Naive thymus-derived CD4-positive, alpha-beta T cell (primary cell): ENCODE results near the gene H6PD. TPM values are rescaled to one million over a fixed set of nuclear protein-coding genes. Genes with fewer than 3 reads are reported as not detected.

Experiments used
- ATAC-seq: fragments of 150-1000 bp; cut with Tn5 transposase; 2 replicates; pipeline ENCODE4 v1.10.0; 2021; ENCODE audit warnings: mild to moderate bottlenecking, moderate library complexity
- CTCF ChIA-PET: fragments of 350-600 bp; sonication (Branson Sonifier 250); formaldehyde crosslinking; loops from one replicate; lab custom pipeline; 2021; ENCODE audit warnings: antibody characterized with exemption; lab: Charles Lee
- POLR2A ChIA-PET: fragments of 350-600 bp; sonication (Branson Sonifier 250); formaldehyde crosslinking; loops from one replicate; lab custom pipeline; 2021; ENCODE audit warnings: antibody characterized with exemption, inconsistent platforms; lab: Charles Lee
- DNase-seq, 9 donors: peaks; one replicate each; pipeline versions ENCODE4 v3.0.0 to v3.0.0-alpha.2; 2020 to 2022; ENCODE audit warnings: mixed read lengths in 1 of 9
- H3K27ac ChIP-seq: one replicate; pipeline ENCODE4 v1.7.0; 2013; ENCODE audit warnings: mild to moderate bottlenecking, low read depth, low read length, moderate library complexity
- H3K27me3 ChIP-seq, 2 donors: one replicate each; pipeline ENCODE4 v1.7.0; 2013; ENCODE audit warnings: low read length in 2 of 2, mild to moderate bottlenecking in 2 of 2, moderate library complexity in 2 of 2; ENCODE audit not compliant: control insufficient read depth in 2 of 2, insufficient read depth in 2 of 2
- H3K36me3 ChIP-seq, 3 experiments: 1 replicate in 2 of 3; 2 replicates in 1 of 3; pipeline ENCODE4 v1.7.0; 2013; ENCODE audit warnings: low read length in 3 of 3, mild to moderate bottlenecking in 3 of 3, moderate library complexity in 1 of 3; ENCODE audit not compliant: insufficient read depth in 3 of 3, control insufficient read depth in 2 of 3
- H3K4me1 ChIP-seq, 2 donors: one replicate each; pipeline ENCODE4 v1.7.0; 2013; ENCODE audit warnings: low read length in 2 of 2, mild to moderate bottlenecking in 2 of 2, moderate library complexity in 1 of 2; ENCODE audit not compliant: control insufficient read depth in 2 of 2, insufficient read depth in 2 of 2
- H3K4me3 ChIP-seq: 2 replicates; pipeline ENCODE4 v1.7.0; 2013; ENCODE audit warnings: mild to moderate bottlenecking, low read length
- H3K9me3 ChIP-seq, 3 experiments: 1 replicate in 2 of 3; 2 replicates in 1 of 3; pipeline ENCODE4 v1.7.0; 2013; ENCODE audit warnings: low read length in 3 of 3; ENCODE audit not compliant: control insufficient read depth in 2 of 3
- H3K27ac Mint-ChIP-seq, 9 donors: one replicate each; pipeline ENCODE4 v1.8.0; 2020 to 2022; ENCODE audit warnings: mixed read lengths in 9 of 9, mild to moderate bottlenecking in 8 of 9, moderate library complexity in 5 of 9, inconsistent platforms in 2 of 9
- H3K27me3 Mint-ChIP-seq, 5 donors: one replicate each; pipeline ENCODE4 v1.8.0; 2021 to 2022; ENCODE audit warnings: mixed read lengths in 5 of 5, mild to moderate bottlenecking in 1 of 5
- H3K36me3 Mint-ChIP-seq, 5 donors: one replicate each; pipeline ENCODE4 v1.8.0; 2020 to 2022; ENCODE audit warnings: mixed read lengths in 5 of 5, mild to moderate bottlenecking in 3 of 5, inconsistent platforms in 1 of 5
- H3K4me1 Mint-ChIP-seq, 7 donors: one replicate each; pipeline ENCODE4 v1.8.0; 2020 to 2022; ENCODE audit warnings: mixed read lengths in 7 of 7, mild to moderate bottlenecking in 3 of 7, inconsistent platforms in 1 of 7
- H3K4me3 Mint-ChIP-seq, 10 donors: one replicate each; pipeline ENCODE4 v1.8.0; 2020 to 2022; ENCODE audit warnings: mild to moderate bottlenecking in 10 of 10, mixed read lengths in 10 of 10, moderate library complexity in 6 of 10, inconsistent platforms in 2 of 10
- H3K9me3 Mint-ChIP-seq, 11 donors: one replicate each; pipeline ENCODE4 v1.8.0; 2020 to 2022; ENCODE audit warnings: mixed read lengths in 11 of 11, mild to moderate bottlenecking in 4 of 11, inconsistent platforms in 1 of 11, moderate library complexity in 1 of 11
- intact Hi-C, 2 donors: fragments of 100-400 bp; cut with micrococcal nuclease; formaldehyde crosslinking; loops; one replicate each; pipeline ENCODE4 v1.15.1; 2023
- polyA plus RNA-seq, 2 donors: library from polyadenylated mRNA; unstranded; fragments of 300-500 nt; fragmentation: Illumina TruSeq; gene quantifications; one replicate each; pipeline ENCODE4 v1.2.3, GENCODE V29; 2021
- total RNA-seq, 6 experiments: library from RNA in 5 of 6; stranded (reverse) in 5 of 6; gene quantifications; 1 replicate in 5 of 6; 2 replicates in 1 of 6; pipeline ENCODE4 v1.2.3 and lab custom pipeline; 2021 to 2026

The H6PD gene
- total and polyA plus RNA-seq, 7 experiments from 2014 or later, result 12.1 to 27.6 (median 19.3) TPM

- CTCF ChIA-PET, result no interaction called here
- intact Hi-C loops, result no loop called here
These were observed 28.8 kb downstream of the H6PD start for GRCh38 chr1:9263276-9263855.

GRCh38 chr1:9263984-9264872 lies 29.7 kb downstream of the H6PD start:
- CTCF ChIA-PET, result no interaction called here
- no peak for DNase-seq
- intact Hi-C loops, result no loop called here
- peaks cover 17 to 26% (median 23%) of the 10 kb centered on the region in 7 donors for H3K4me1 Mint-ChIP-seq
- H3K27ac Mint-ChIP-seq, result no peak overlapping the region
- H3K36me3 ChIP-seq, result peaks cover 0 to 51% (median 0%) of the 10 kb centered on the region in 3 experiments
- no peak for ATAC-seq
- H3K27ac ChIP-seq, result no peak overlapping the region
- no peaks in the 10 kb centered on the region for H3K4me1 ChIP-seq
- peaks cover 0 to 34% (median 9%) of the 10 kb centered on the region in 5 donors for H3K36me3 Mint-ChIP-seq
- H3K9me3 ChIP-seq, result no peaks in the 10 kb centered on the region
- POLR2A ChIA-PET, result no interaction called here
- H3K9me3 Mint-ChIP-seq, result peaks cover 0 to 12% (median 0%) of the 10 kb centered on the region in 11 donors
- no peak overlapping the region for H3K4me3 Mint-ChIP-seq
- no peaks in the 10 kb centered on the region for H3K27me3 Mint-ChIP-seq
- no peak overlapping the region for H3K4me3 ChIP-seq
- no peaks in the 10 kb centered on the region for H3K27me3 ChIP-seq

More at GRCh38 chr1:9263276-9263855, 28.8 kb downstream of the H6PD start:
- Histone ChIP-seq H3K4me1 (no peaks in the 10 kb centered on the region), H3K27me3 (no peaks in the 10 kb centered on the region), H3K4me3 (no peak overlapping the region), H3K27ac (no peak overlapping the region), H3K9me3 (no peaks in the 10 kb centered on the region), H3K36me3 (peaks cover 0 to 51% (median 0%) of the 10 kb centered on the region in 3 experiments)
- Mint-ChIP-seq H3K27ac (peak overlapping the region in 1 of 9 donors; percentile 67), H3K27me3 (no peaks in the 10 kb centered on the region), H3K4me3 (no peak overlapping the region), H3K36me3 (peaks cover 0 to 36% (median 9%) of the 10 kb centered on the region in 5 donors), H3K4me1 (peaks cover 20 to 33% (median 28%) of the 10 kb centered on the region in 7 donors), H3K9me3 (peaks cover 0 to 19% (median 0%) of the 10 kb centered on the region in 11 donors)
- ATAC-seq, result no peak
- no peak for DNase-seq
- POLR2A ChIA-PET, result no interaction called here

GRCh38 chr1:9265037-9265436 lies 30.5 kb downstream of the H6PD start:
- ChIA-PET POLR2A (no interaction called here), CTCF (no interaction called here)
- ATAC-seq (no peak), DNase-seq (no peak)
- H3K4me1 ChIP-seq, result no peaks in the 10 kb centered on the region
- H3K27me3 ChIP-seq, result no peaks in the 10 kb centered on the region
- H3K27me3 Mint-ChIP-seq, result no peaks in the 10 kb centered on the region
- H3K4me1 Mint-ChIP-seq, result peaks cover 14 to 18% (median 15%) of the 10 kb centered on the region in 7 donors
- no peak overlapping the region for H3K27ac ChIP-seq
- H3K27ac Mint-ChIP-seq, result no peak overlapping the region
- H3K36me3 ChIP-seq, result peaks cover 0 to 51% (median 0%) of the 10 kb centered on the region in 3 experiments
- intact Hi-C loops, result no loop called here
- no peaks in the 10 kb centered on the region for H3K9me3 ChIP-seq
- peaks cover 0 to 29% (median 9%) of the 10 kb centered on the region in 5 donors for H3K36me3 Mint-ChIP-seq
- no peak overlapping the region for H3K4me3 Mint-ChIP-seq
- H3K9me3 Mint-ChIP-seq, result peaks cover 0 to 4% (median 0%) of the 10 kb centered on the region in 11 donors
- H3K4me3 ChIP-seq, result no peak overlapping the region

GRCh38 chr1:9265968-9266367 lies 31.4 kb downstream of the H6PD start:
- no peak for ATAC-seq
- no peaks in the 10 kb centered on the region for H3K27me3 ChIP-seq
- CTCF ChIA-PET, result no interaction called here

GRCh38 chr1:9267352-9267686 lies 32.7 kb downstream of the H6PD start:
- peaks cover 0 to 39% (median 0%) of the 10 kb centered on the region in 3 experiments for H3K36me3 ChIP-seq
- H3K27ac ChIP-seq, result no peak overlapping the region
- Mint-ChIP-seq H3K4me3 (no peak overlapping the region), H3K36me3 (peaks cover 0 to 15% (median 0%) of the 10 kb centered on the region in 5 donors), H3K4me1 (peaks cover 3 to 12% (median 5%) of the 10 kb centered on the region in 7 donors), H3K27me3 (no peaks in the 10 kb centered on the region), H3K27ac (peak overlapping the region in 2 of 9 donors; percentile 69 to 89), H3K9me3 (no peaks in the 10 kb centered on the region)
- CTCF ChIA-PET, result interaction anchor here (0.7 to 1.5 kb wide), 4 partner anchors 22 to 224 kb away, joined by 3 to 5 read pairs (median 4); no protein-coding TSS in a partner anchor
- ATAC-seq (no peak), DNase-seq (no peak)
- POLR2A ChIA-PET, result no interaction called here
- H3K4me1 ChIP-seq, result no peaks in the 10 kb centered on the region
- no peaks in the 10 kb centered on the region for H3K9me3 ChIP-seq
- H3K27me3 ChIP-seq, result no peaks in the 10 kb centered on the region
- intact Hi-C loops, result loop anchor here (1.0 to 2.0 kb wide), 3 partner anchors 21 to 224 kb away; no protein-coding TSS in a partner anchor
- H3K4me3 ChIP-seq, result no peak overlapping the region

More at GRCh38 chr1:9265968-9266367, 31.4 kb downstream of the H6PD start:
- Histone ChIP-seq H3K27ac (no peak overlapping the region), H3K36me3 (peaks cover 0 to 51% (median 0%) of the 10 kb centered on the region in 3 experiments), H3K4me1 (no peaks in the 10 kb centered on the region), H3K9me3 (no peaks in the 10 kb centered on the region), H3K4me3 (no peak overlapping the region)
- POLR2A ChIA-PET, result no interaction called here
- no peak for DNase-seq
- intact Hi-C loops, result loop anchor here in 1 of 2 donors (2.0 kb wide), 1 partner anchor 23 kb away; no protein-coding TSS in a partner anchor
- H3K27ac Mint-ChIP-seq, result no peak overlapping the region
- H3K4me3 Mint-ChIP-seq, result no peak overlapping the region
- peaks cover 6 to 17% (median 8%) of the 10 kb centered on the region in 7 donors for H3K4me1 Mint-ChIP-seq
- H3K27me3 Mint-ChIP-seq, result no peaks in the 10 kb centered on the region
- H3K9me3 Mint-ChIP-seq, result no peaks in the 10 kb centered on the region
- H3K36me3 Mint-ChIP-seq, result peaks cover 0 to 22% (median 3%) of the 10 kb centered on the region in 5 donors

GRCh38 chr1:9267827-9268581 lies 33.4 kb downstream of the H6PD start:
- no peak overlapping the region for H3K27ac ChIP-seq
- Mint-ChIP-seq H3K4me1 (peaks cover 3 to 12% (median 5%) of the 10 kb centered on the region in 7 donors), H3K4me3 (no peak overlapping the region), H3K36me3 (peaks cover 0 to 14% (median 0%) of the 10 kb centered on the region in 5 donors), H3K27me3 (no peaks in the 10 kb centered on the region), H3K9me3 (no peaks in the 10 kb centered on the region), H3K27ac (no peak overlapping the region)
- no peaks in the 10 kb centered on the region for H3K4me1 ChIP-seq
- ATAC-seq (no peak), DNase-seq (no peak)
- H3K27me3 ChIP-seq, result no peaks in the 10 kb centered on the region
- CTCF ChIA-PET, result interaction anchor here (0.7 to 1.5 kb wide), 5 partner anchors 21 to 278 kb away, joined by 3 to 9 read pairs (median 5); no protein-coding TSS in a partner anchor
- H3K4me3 ChIP-seq, result no peak overlapping the region
- POLR2A ChIA-PET, result no interaction called here
- intact Hi-C loops, result loop anchor here (1.0 to 2.0 kb wide), 3 partner anchors 21 to 223 kb away; no protein-coding TSS in a partner anchor
- peaks cover 0 to 32% (median 0%) of the 10 kb centered on the region in 3 experiments for H3K36me3 ChIP-seq
- no peaks in the 10 kb centered on the region for H3K9me3 ChIP-seq
